Chondrocyte (in vitro differentiated cells): ENCODE data around the gene LIME1. TPM values are rescaled to one million over a fixed set of nuclear protein-coding genes. Genes with fewer than 3 reads are reported as not detected.
A peak's percentile ranks its signal among the peaks of the same experiment; 100 is the strongest.
"Not testable (repeated sequence)": the region's sequence is repeated elsewhere in the genome, so short reads cannot be mapped to it uniquely, and the experiment has no call there.

Source experiments
- DNase-seq: peaks from one replicate; pipeline ENCODE4 v3.0.0; 2021; ENCODE audit warnings: mixed read lengths, low spot score
- H3K27ac Mint-ChIP-seq: one replicate; pipeline ENCODE4 v1.8.0; 2021; ENCODE audit warnings: mild to moderate bottlenecking, moderate library complexity, mixed read lengths; ENCODE audit not compliant: unreplicated experiment
- H3K27me3 Mint-ChIP-seq: 2 replicates; pipeline ENCODE4 v1.8.0; 2021; ENCODE audit warnings: low read depth, mixed read lengths
- H3K36me3 Mint-ChIP-seq: 2 replicates; pipeline ENCODE4 v1.8.0; 2021; ENCODE audit warnings: low read depth, mixed read lengths
- H3K4me1 Mint-ChIP-seq: 2 replicates; pipeline ENCODE4 v1.8.0; 2021; ENCODE audit warnings: low read depth, mild to moderate bottlenecking, mixed read lengths
- H3K4me3 Mint-ChIP-seq: one replicate; pipeline ENCODE4 v1.8.0; 2021; ENCODE audit warnings: mild to moderate bottlenecking, moderate library complexity, mixed read lengths; ENCODE audit not compliant: unreplicated experiment
- H3K9me3 Mint-ChIP-seq: 2 replicates; pipeline ENCODE4 v1.8.0; 2021; ENCODE audit warnings: low read depth, mixed read lengths
- total RNA-seq: library from RNA; stranded (reverse); gene quantifications from 3 replicates; pipeline ENCODE4 v1.2.1, GENCODE V29; 2021
- TF ChIP-seq, protein P1 (sequence below): fragments of 200-600 bp; sonication (generic); IDR thresholded peaks from 2 replicates; pipeline ENCODE4 v1.5.0; 2021; ENCODE audit warnings: antibody characterized with exemption, mild to moderate bottlenecking, moderate library complexity

Gene LIME1
- total RNA-seq, 1 donor from 2014 or later, result 6.8 TPM

DNA sequence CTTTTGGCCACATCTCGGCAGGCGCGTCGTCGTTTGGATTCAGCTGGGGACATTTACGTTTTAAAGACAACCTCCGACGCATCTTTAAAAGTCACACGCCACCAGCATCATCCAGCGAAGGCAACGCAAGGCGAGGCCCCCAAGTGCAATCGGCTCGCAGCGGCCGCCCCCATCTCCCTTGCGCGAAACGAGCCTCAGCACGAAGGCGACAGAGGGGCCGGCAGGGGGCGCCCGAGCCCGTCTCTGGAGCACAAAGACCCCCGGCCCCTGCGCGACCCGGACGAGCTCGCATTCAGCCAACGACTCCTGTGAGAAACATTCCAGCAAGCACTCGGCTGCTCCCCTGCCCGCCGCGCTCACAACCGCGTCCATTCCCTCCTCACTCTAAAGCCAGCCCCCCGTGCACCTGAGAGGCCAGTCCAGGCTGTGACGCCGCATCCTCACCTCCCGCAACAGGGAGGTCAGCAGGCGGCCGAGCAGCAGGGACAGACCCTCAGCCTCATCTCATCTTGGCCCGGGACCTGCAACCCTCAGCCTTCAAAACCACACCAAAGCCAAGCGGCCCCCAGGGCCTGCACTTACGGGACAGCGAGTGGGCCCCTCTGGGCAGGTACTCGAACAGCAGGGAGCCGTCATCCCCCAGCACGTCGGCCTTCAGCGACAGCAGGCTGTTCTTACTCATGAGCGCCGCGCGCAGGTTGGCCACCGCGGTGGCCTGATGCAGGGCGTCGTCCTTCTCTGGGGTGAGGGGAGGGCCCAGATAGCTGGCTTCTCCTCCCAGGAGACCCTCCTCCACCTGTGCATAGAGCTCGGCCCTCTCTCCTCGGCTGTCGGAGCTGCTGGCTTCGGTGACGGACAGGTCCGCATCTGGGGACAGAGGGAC lies 38.9 kb downstream of the LIME1 start:
- no peak overlapping the region for H3K27ac Mint-ChIP-seq
- TF ChIP-seq, protein P1, sequence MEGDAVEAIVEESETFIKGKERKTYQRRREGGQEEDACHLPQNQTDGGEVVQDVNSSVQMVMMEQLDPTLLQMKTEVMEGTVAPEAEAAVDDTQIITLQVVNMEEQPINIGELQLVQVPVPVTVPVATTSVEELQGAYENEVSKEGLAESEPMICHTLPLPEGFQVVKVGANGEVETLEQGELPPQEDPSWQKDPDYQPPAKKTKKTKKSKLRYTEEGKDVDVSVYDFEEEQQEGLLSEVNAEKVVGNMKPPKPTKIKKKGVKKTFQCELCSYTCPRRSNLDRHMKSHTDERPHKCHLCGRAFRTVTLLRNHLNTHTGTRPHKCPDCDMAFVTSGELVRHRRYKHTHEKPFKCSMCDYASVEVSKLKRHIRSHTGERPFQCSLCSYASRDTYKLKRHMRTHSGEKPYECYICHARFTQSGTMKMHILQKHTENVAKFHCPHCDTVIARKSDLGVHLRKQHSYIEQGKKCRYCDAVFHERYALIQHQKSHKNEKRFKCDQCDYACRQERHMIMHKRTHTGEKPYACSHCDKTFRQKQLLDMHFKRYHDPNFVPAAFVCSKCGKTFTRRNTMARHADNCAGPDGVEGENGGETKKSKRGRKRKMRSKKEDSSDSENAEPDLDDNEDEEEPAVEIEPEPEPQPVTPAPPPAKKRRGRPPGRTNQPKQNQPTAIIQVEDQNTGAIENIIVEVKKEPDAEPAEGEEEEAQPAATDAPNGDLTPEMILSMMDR, result peak; percentile 93
- H3K9me3 Mint-ChIP-seq, result no peaks in the 10 kb centered on the region
- no peaks in the 10 kb centered on the region for H3K27me3 Mint-ChIP-seq
- H3K4me3 Mint-ChIP-seq, result peak overlapping the region; percentile 58
- H3K4me1 Mint-ChIP-seq, result peaks cover 15% of the 10 kb centered on the region
- H3K36me3 Mint-ChIP-seq, result no peaks in the 10 kb centered on the region
- DNase-seq, result no peak

DNA sequence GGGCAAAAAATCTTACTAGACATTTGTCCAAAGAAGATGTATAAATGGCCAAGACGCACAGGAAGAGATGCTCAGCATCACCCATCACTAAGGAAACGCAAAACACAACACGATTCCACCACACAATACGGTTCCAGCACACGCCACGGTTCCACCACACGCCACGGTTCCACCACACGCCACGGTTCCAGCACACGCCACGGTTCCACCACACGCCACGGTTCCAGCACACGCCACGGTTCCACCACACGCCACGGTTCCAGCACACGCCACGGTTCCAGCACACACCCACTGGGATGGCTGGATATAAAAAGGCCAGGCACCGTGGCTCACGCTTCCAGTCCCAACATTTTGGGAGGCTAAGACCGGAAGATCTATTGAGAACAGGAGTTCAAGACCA lies 40.4 kb downstream of the LIME1 start:
- H3K36me3 Mint-ChIP-seq, H3K4me3 Mint-ChIP-seq, DNase-seq, H3K9me3 Mint-ChIP-seq, H3K27ac Mint-ChIP-seq, H3K27me3 Mint-ChIP-seq: not testable (repeated sequence)
- H3K4me1 Mint-ChIP-seq, result peaks cover 15% of the 10 kb centered on the region

DNA sequence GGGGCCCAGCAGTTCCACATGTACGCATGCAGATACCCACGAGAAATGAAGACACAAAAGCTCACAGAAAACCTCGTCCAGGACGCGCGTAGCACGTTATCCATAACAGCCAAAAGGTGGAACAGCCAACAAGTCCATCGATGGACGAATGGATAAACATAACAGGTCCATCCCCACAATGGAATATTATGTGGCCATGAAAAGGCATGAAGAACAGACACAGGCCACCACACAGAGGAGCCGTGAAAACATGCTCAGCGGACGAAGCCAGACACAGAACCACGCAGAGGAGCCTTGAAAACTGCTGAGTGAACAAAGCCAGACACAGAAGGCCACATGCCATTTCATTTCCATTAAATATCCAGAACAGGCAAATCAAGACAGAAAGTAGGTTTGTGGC lies 41.1 kb downstream of the LIME1 start:
- H3K27ac Mint-ChIP-seq, result no peak overlapping the region
- H3K4me3 Mint-ChIP-seq, result no peak overlapping the region
- H3K4me1 Mint-ChIP-seq, result peaks cover 15% of the 10 kb centered on the region
- no peaks in the 10 kb centered on the region for H3K36me3 Mint-ChIP-seq
- no peaks in the 10 kb centered on the region for H3K27me3 Mint-ChIP-seq
- DNase-seq, result no peak
- H3K9me3 Mint-ChIP-seq, result no peaks in the 10 kb centered on the region
- TF ChIP-seq, protein P1, result no peak

GRCh38 chr20:63778034-63778752 lies 41.7 kb downstream of the LIME1 start:
- no peaks in the 10 kb centered on the region for H3K9me3 Mint-ChIP-seq
- no peak overlapping the region for H3K4me3 Mint-ChIP-seq
- H3K36me3 Mint-ChIP-seq, result no peaks in the 10 kb centered on the region
- no peak for DNase-seq
- TF ChIP-seq, protein P1, result no peak
- no peak overlapping the region for H3K27ac Mint-ChIP-seq
- no peaks in the 10 kb centered on the region for H3K27me3 Mint-ChIP-seq
- H3K4me1 Mint-ChIP-seq, result peaks cover 13% of the 10 kb centered on the region

DNA sequence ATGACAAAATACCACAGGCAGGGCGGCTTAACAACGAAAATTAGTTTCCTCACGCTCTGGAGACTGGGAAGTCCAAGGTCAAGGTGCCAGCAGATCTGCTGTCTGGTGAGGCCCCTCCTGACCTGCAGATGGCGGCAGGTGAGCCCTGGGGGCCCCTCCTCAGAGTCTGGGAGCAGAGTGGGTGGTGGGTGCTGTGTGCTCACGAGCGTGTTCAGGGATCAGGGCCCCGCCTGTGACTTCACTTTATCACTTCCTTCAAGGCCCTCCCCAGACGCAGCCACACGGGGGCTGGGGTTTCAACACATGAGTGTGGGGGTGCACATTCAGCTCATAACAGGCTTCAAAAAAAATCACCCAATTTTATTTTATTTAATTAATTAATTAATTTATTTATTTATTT lies 42.4 kb downstream of the LIME1 start:
- H3K4me1 Mint-ChIP-seq, result peaks cover 12% of the 10 kb centered on the region
- H3K27ac Mint-ChIP-seq, result no peak overlapping the region
- H3K9me3 Mint-ChIP-seq, result no peaks in the 10 kb centered on the region
- no peak for DNase-seq
- TF ChIP-seq, protein P1, result peak; percentile 10
- no peaks in the 10 kb centered on the region for H3K27me3 Mint-ChIP-seq
- no peak overlapping the region for H3K4me3 Mint-ChIP-seq
- H3K36me3 Mint-ChIP-seq, result no peaks in the 10 kb centered on the region
